Brain pericyte (primary cell): Measurements from ENCODE around the gene DCTN3.

Source experiments
- DNase-seq: peaks from one replicate; pipeline ENCODE4 v3.0.0-alpha.2; 2012; ENCODE audit warnings: low read depth, low spot score

Gene DCTN3

GRCh38 chr9:34590381-34591247 lies 29.7 kb downstream of the DCTN3 start:
- DNase-seq: no peak

GRCh38 chr9:34589636-34590380 lies 30.5 kb downstream of the DCTN3 start, which contains the start of gene CNTFR:
Gene CNTFR (minus strand): TSS chr9:34589724. CDS start chr9:34568981, 20,743 bp downstream.
- no peak for DNase-seq

- no peak for DNase-seq
Observed at GRCh38 chr9:34588671-34589635, 31.3 kb downstream of the DCTN3 start.

- DNase-seq: no peak
Observed at GRCh38 chr9:34587271-34587670, 33.0 kb downstream of the DCTN3 start.

- DNase-seq: no peak
Observed at GRCh38 chr9:34585946-34586669, 34.2 kb downstream of the DCTN3 start.

- no peak for DNase-seq
Observed at GRCh38 chr9:34584970-34585369, 35.3 kb downstream of the DCTN3 start.

GRCh38 chr9:34582787-34583186 lies 37.5 kb downstream of the DCTN3 start:
- no peak for DNase-seq

GRCh38 chr9:34581318-34581717 lies 39.0 kb downstream of the DCTN3 start:
- no peak for DNase-seq

GRCh38 chr9:34580358-34580757 lies 39.9 kb downstream of the DCTN3 start:
- no peak for DNase-seq

GRCh38 chr9:34579808-34580163 lies 40.5 kb downstream of the DCTN3 start:
- DNase-seq: no peak

- no peak for DNase-seq
Observed at GRCh38 chr9:34579104-34579807, 41.0 kb downstream of the DCTN3 start.

- no peak for DNase-seq
Observed at GRCh38 chr9:34578241-34579103, 41.8 kb downstream of the DCTN3 start.

- no peak for DNase-seq
Observed at GRCh38 chr9:34577400-34578240, 42.7 kb downstream of the DCTN3 start.

GRCh38 chr9:34576597-34577399 lies 43.5 kb downstream of the DCTN3 start:
- no peak for DNase-seq

GRCh38 chr9:34575862-34576596 lies 44.3 kb downstream of the DCTN3 start:
- no peak for DNase-seq

GRCh38 chr9:34575241-34575640 lies 45.1 kb downstream of the DCTN3 start:
- no peak for DNase-seq

- DNase-seq: no peak
Observed at GRCh38 chr9:34574571-34574970, 45.7 kb downstream of the DCTN3 start.
